A549 treated with RU486 at 1 μM for 4 hours (cell line): ENCODE results near the gene SYNJ1. TPM values are rescaled to one million over a fixed set of nuclear protein-coding genes. Genes with fewer than 3 reads are reported as not detected.

ENCODE experiments used
- total RNA-seq: library from RNA; stranded (reverse); fragments of 200-300 nt; extraction: Qiagen RNA extraction; gene quantifications from 5 replicates; pipeline ENCODE4 v1.2.3, GENCODE V29; 2022; ENCODE audit warnings: low read depth

The SYNJ1 gene, protein sequence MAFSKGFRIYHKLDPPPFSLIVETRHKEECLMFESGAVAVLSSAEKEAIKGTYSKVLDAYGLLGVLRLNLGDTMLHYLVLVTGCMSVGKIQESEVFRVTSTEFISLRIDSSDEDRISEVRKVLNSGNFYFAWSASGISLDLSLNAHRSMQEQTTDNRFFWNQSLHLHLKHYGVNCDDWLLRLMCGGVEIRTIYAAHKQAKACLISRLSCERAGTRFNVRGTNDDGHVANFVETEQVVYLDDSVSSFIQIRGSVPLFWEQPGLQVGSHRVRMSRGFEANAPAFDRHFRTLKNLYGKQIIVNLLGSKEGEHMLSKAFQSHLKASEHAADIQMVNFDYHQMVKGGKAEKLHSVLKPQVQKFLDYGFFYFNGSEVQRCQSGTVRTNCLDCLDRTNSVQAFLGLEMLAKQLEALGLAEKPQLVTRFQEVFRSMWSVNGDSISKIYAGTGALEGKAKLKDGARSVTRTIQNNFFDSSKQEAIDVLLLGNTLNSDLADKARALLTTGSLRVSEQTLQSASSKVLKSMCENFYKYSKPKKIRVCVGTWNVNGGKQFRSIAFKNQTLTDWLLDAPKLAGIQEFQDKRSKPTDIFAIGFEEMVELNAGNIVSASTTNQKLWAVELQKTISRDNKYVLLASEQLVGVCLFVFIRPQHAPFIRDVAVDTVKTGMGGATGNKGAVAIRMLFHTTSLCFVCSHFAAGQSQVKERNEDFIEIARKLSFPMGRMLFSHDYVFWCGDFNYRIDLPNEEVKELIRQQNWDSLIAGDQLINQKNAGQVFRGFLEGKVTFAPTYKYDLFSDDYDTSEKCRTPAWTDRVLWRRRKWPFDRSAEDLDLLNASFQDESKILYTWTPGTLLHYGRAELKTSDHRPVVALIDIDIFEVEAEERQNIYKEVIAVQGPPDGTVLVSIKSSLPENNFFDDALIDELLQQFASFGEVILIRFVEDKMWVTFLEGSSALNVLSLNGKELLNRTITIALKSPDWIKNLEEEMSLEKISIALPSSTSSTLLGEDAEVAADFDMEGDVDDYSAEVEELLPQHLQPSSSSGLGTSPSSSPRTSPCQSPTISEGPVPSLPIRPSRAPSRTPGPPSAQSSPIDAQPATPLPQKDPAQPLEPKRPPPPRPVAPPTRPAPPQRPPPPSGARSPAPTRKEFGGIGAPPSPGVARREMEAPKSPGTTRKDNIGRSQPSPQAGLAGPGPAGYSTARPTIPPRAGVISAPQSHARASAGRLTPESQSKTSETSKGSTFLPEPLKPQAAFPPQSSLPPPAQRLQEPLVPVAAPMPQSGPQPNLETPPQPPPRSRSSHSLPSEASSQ (N-terminal part only)
- total RNA-seq: 1.7 to 2.8 TPM (median 2.4 TPM) in 5 replicates

DNA sequence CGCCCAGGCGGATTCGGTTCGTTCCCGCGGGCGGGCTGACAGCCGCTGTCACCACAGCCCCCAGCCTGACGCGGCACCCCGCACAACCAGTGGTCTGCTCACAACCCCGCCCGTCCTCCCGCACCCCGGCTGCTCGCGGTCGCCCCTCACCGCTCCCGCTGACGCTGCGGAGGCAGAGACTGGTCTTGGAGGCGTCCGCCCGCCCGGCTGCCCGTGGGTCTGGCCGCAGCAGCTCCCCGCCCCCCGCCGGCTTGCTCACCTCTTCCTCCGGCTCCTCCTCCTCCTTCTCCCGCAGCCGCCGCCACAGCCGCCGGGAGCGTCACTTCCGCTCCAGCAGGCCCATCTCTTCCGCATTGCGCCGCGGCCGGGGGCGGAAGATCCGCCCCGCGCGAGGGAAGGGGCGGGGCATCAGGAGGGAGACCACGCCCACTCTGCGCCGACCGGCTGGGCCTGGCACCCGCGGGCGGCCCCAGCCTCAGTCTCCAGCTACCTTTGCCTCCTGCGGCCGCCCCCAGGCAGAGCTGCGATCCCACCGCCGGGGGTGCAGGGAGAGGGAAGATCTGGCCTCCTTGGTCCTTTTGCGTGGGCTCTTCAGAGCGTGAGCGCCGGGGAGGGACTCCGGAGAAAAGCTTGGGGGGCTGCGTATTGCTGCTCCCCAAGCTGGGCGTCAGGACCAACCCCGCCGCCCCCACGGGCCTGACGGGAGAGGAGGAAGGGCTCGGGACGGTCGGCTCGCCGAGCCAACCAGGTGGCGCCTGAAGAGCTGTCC lies at the start of gene SYNJ1:
Gene SYNJ1, minus strand, starts transcription at position 327 of the 769 bp plus-strand sequence. CDS start 1,118 bp downstream, outside the sequence.

DNA sequence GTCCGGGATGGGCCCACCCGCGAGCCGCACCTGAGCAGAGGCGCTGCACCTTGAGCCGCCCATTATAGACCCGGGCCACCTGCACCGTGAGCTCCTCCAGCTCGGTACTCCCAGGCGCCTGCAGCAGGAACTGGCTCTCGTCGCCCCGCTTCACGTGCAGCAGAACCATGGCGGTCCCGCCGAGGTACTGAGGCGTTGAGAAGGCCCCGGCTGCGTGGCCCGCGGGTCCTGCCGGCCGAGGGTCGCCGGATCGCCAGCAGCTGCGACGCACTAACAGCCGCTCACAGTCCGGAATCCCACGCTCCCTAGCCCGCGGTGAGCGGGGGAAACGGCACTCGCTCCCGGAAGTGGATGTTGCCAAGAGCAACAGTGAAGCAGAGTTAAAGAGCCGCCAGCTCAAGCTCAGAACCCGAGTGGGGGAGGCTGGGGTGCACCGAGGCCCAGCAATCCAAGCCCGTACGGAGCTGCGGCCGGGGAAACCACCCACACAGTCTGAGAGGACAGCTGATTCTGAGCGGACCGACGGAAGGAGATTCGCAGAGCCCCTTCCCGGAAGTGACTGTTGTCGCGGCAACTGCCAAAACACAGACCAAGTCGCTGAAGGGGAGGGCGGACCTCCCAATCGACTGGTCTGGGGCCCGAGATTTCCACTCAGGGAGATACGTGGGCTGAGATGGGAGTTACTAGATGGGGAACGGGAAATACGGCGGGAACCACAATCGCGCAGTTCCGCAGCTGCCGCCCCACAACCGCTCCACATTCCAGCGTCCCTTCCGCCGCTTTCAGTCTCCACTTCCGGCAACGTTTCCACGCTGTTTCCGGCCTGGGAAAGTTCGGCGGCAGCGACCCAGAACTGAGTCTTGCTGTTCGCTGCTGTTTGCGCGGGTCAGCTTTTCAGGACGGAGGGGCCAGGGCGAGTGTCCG lies 115.5 kb downstream of the SYNJ1 start, which contains the start of gene CFAP298:
Gene CFAP298, minus strand, starts transcription at position 303 of the 924 bp plus-strand sequence. Its CDS starts 134 bp downstream, at position 169.

DNA sequence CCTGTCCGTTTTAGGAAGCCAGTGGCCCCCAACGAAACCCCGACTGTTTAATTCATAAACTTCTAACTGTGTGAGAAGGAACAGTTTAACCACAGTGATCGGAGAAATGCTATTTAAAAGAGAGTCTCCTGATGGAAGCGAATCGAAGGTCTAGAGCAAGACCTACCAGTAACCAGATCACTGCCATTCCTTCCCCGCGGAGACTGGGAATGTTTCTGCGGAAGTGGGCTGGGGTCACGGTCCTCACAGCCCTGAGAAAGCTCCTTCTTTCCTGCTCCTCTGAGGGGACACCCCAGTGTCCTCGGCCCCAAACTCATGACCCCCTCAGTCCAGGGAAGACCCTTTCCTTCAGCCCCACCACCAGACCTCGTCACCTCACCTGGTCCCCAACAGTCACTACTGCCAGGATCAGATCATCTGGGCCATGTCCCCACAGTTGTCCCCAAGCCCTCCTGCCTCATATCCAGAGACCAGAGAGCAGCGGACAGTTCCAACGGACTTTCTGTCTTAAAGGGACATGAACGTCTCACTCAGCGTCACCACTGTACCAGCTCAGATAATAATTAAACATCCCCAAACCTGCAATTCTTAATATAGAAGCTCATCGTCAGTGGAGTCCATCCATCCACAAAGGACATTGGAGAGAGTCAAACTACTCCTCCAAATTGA lies 142.6 kb downstream of the SYNJ1 start, which contains the start of gene TCP10L:
Gene TCP10L, minus strand, starts transcription at position 482 of the 669 bp plus-strand sequence. CDS start 1,219 bp downstream, outside the sequence.

Other genes starting within 250 kb of the SYNJ1 start
- 0.35 to 1.2 TPM (median 0.70 TPM) in 5 replicates for gene TCP10L, start 142.5 kb downstream of the SYNJ1 start, total RNA-seq
- gene CFAP298, start 115.6 kb downstream of the SYNJ1 start, total RNA-seq: 28.0 to 39.9 TPM (median 31.6 TPM) in 5 replicates
- 8.8 to 16.5 TPM (median 14.8 TPM) in 5 replicates for gene PAXBP1, start 43.7 kb upstream of the SYNJ1 start, total RNA-seq